ENCODE results near the gene EEA1.

- no peak for TF ChIP-seq POLR2AphosphoS5 (IDR thresholded peaks at IDR 0.05; ENCODE audit: borderline replicate concordance, low read depth, low read length)
- TF ChIP-seq EZH2 (IDR thresholded peaks at IDR 0.05): no peak
These were observed 208.0 kb downstream of the EEA1 start for GRCh38 chr12:92721130-92721529.

All from SK-N-MC (cell line).